ENCODE data around the gene ZNF860.

GRCh38 chr3:31971607-31972006, 9.9 kb upstream of the ZNF860 start:
- TF ChIP-seq ZNF274 (IDR thresholded peaks at IDR 0.05; ENCODE audit: low read depth, low read length) (no peak), SUZ12 (IDR thresholded peaks at IDR 0.05; ENCODE audit: extremely low read depth, insufficient read depth, insufficient read length) (no peak), YY1 (IDR thresholded peaks at IDR 0.05; ENCODE audit: insufficient read depth, insufficient read length) (no peak)

Measured in NT2/D1 (cell line).